GM19238 (cell line): ENCODE results near the gene PRKAG2.

Experiments used
- DNase-seq: peaks from one replicate; pipeline ENCODE4 v3.0.0; 2011; ENCODE audit warnings: low spot score; ENCODE audit not compliant: insufficient read length

PRKAG2 gene

DNA sequence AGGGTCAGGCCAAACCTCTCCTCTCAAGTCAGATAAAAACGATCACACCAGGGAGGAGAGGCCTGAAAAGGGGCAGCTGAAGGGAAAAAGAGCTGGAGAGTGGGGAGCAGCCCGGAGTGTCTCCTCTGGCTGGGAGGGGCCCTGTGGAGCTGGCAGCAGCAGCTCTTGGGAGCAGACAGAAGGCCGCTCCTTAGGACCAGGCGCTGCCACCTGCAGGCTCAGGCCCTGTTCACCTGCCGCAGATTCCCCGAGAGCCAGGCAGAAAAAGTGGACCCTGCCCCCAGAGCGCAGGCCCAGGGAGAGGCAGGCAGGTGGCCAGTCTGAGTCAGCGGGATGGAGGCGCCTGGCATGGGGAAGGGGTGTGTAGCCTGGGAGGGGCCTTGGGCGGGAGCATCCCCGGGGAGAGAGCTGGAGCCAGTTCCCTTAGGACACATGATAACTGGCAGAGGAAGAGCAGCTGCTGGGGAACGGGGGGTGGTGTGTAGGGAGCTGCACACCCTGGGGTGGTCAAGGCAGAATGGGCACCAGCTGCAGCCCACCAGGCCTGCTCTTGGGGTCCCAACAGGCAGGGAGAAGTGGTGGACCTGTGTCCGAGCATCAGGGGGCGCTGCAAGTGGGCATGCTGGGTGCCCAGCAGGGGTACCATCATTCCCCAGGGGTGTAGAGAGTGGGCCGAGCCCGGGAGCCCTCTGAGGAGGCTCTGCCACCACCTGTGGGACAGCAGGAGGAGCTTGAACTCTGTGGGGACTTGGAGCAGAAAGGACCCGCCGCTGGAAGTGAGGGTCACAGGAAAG is 180.0 kb downstream of the PRKAG2 start:
- DNase-seq: no peak

DNA sequence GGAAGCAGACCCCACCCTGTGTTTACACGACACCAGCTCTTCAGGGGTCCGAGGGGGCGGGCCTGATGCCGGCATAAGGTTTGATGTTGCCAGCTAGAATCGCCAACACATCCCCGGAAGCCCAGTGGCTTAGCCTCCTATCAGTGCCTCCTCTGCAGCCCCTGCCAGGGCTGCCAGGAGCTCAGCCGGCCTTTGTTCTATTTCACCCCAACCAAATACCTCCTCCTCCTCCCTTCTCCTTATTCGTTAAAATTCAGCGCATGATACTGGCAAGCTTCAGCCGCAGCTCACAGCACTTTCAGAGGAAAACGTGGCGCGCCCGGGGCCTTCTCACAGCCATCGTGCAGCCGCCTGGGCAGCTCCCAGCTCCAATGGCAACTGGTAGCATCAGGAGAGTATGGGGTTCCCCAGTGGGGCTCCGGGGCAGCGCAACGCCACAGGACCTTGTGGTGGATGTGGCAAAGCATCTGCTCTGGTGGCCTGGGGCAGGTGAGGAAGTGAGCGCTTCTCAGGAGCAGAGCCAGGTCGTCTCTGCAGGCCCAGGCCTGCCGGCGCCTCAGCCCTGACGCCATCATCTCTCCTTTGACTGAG is 180.9 kb downstream of the PRKAG2 start:
- no peak for DNase-seq

- DNase-seq: no peak
Measured at GRCh38 chr7:151694828-151695580, 181.9 kb downstream of the PRKAG2 start.

GRCh38 chr7:151694441-151694827 is 182.5 kb downstream of the PRKAG2 start:
- DNase-seq: no peak

- no peak for DNase-seq
Measured at GRCh38 chr7:151693140-151693539, 183.8 kb downstream of the PRKAG2 start.

DNA sequence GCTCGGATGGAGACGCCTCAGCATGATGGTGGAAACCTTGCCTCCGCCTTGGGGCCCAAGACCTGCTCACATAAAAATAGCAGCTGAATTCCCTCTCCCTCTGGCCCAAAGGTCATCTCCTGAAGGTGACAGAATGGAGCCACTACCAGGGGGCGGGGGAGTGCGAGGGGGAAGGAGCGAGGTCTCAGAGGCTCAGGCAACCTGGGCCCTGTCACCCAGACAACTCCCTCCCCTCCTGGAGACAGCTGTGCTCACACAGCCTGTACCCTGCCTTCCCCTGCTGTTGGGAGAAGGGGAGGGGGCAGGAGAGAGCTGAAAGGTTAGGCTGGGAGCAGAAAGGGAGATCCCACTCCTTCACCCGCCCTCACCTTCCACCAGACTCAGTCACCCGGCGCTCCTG is 184.2 kb downstream of the PRKAG2 start:
- DNase-seq: no peak

GRCh38 chr7:151691449-151691848 is 185.5 kb downstream of the PRKAG2 start:
- DNase-seq: no peak

DNA sequence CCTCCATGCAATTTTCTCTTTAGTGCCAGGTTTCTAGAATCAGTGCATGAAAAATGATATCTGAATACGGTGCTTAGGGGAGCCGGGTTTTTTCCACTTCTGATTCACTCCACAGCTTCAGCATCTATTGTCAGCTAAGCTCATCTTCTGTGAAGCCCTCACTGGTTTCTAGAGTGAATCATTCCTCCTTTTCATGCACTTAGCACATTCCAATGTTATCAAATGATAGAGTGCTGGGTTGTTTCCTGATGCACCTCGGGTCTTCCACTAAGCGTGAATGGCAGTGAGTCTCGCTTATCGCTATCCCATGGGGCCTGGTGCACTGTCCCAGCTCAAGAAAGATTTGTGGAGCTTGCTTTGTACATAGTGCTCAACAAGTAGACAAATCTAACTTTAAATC is 186.3 kb downstream of the PRKAG2 start:
- DNase-seq: no peak

GRCh38 chr7:151689196-151689971 is 187.5 kb downstream of the PRKAG2 start:
- DNase-seq: no peak

GRCh38 chr7:151688236-151688780 is 188.6 kb downstream of the PRKAG2 start:
- no peak for DNase-seq

- DNase-seq: no peak
Measured at GRCh38 chr7:151687523-151688235, 189.2 kb downstream of the PRKAG2 start.

- DNase-seq: no peak
Measured at GRCh38 chr7:151686826-151687225, 190.1 kb downstream of the PRKAG2 start.

GRCh38 chr7:151686016-151686766 is 190.7 kb downstream of the PRKAG2 start:
- no peak for DNase-seq

DNA sequence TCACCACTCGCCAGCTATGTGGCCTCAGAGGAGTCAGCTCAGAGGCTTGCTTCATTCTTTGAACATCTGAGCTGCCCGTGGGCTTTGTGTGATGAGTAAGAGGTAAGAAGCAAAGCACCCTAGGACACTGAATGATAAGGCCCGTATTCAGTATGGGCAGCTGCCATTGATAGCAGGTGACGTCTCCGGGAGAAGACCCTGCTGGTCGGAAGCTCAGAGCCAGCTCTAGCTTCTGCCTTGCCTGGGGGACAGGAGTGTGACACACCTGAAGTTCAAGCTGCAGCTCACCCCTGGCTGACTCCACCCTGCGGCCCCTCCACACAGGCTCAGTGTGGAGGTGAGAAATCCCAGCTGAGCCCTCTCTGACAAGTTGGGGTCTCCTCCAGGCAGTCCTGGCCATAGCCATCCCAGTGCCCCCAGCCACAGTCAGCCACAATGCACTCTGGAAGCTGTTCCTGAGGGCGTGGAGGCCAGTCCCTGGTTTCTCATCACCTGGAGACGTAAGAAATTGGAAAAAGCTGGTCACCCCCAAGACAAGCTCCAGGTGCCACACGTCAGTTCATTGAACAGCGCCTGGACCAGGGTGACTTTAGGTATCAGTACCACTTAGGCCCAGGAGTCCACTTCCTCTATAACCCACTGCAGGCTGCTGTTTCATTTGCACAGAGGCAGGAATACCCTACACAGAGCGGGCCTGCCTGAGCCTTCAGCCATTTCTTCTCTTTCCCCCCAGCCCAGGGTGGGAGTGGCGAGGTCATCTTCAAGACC is 192.3 kb downstream of the PRKAG2 start:
- no peak for DNase-seq

DNA sequence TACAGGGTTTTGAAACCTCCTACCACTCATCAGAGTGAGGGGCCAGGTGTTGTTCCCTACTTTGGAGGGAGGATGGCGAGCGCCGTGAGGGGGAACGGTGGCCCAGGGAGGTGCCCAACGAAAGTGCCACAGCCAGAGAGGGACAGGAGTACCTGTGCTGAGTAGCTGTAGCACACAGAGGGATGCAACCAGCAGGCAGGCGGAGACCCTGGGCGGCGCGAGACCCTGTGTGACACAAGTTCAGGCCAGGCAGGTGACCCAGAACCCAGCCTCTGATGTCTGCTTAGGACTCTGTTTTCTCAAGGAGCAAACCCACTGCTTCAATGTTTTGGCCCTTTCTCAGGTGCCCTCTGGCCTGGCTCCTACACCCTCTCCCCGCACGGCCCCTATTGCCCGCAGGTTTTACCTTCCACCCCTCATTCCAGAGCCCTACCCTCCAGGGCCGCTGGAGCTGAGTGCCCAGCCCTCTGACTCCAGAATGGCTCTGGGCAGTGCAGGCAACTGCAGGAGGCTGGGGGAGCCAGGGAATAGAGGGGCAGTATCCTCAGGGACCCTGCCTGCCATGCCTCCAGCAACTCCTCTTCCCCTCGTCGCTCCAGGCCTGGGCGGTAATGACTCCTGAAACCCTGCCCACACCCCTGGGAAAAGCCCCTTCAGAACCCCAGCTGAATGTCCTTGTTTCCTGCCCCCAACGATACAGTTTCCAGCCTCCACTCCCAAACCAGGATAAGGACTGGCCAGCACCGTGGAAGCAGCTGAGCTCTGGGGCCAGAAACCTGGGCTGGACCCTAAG is 193.1 kb downstream of the PRKAG2 start:
- no peak for DNase-seq

- no peak for DNase-seq
Measured at GRCh38 chr7:151682831-151683614, 193.9 kb downstream of the PRKAG2 start.

GRCh38 chr7:151681726-151682125 is 195.2 kb downstream of the PRKAG2 start:
- no peak for DNase-seq

DNA sequence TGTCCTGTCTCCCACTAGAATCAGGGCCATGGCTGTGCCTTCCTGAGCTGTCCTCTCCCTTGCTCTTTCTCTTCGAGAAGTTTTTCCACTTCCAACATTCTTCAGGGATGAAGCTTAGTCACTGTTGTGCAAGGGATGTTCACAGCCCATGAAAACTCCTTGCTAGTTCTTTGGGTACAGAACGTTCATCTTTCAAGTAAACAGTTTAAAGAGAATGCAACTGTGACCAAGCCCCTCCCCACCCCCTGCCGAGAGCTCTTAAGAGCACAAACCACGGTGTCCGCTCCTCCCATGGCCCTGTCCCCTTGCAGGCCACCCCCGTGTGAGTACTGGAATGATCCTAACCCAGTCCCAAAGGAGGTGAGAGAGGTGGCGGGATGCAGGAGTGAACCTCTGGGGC is 196.1 kb downstream of the PRKAG2 start:
- no peak for DNase-seq
